NCI-H1436 (cell line): ENCODE results near the gene WNT7B.

Experiments used
- DNase-seq: peaks from one replicate; lab custom pipeline; 2025; lab: John Stamatoyannopoulos, UW

The WNT7B gene

DNA sequence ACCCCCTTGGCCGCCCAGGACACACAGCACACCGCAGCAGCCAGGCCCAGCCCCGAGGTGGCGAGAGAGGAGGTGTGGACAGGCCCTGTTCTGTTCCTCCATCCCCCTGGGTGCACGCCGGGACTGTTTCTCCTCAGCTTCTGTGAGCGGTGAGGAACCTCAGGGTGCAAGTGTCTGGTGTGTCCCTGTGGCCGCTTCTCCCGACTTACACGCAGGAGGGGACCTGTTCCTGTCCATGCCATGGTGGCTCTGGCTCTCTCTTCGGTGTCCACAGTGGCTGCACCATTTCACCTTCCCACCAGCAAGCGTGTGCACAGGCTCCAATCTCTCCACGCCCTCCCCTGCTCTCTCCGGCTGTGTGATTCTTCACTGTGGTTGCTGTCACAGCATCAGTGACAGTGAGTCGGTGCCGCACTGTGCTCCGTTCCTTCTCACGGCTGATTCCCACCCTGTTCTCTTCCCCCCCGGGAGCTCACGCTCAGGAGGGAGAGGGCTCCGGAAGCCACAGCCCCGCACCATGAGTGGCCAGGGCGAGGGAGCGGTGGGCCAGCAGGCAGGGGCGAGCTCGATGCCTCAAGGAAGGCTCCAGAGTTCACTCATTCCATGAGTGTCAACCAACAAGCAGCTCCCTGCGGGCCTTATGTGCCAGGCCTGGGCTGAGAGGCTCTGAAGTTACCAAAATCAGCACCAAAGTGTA is 18.6 kb upstream of the WNT7B start:
- no peak for DNase-seq

GRCh38 chr22:45994491-45995404 is 17.8 kb upstream of the WNT7B start:
- peak; percentile 62 for DNase-seq

DNA sequence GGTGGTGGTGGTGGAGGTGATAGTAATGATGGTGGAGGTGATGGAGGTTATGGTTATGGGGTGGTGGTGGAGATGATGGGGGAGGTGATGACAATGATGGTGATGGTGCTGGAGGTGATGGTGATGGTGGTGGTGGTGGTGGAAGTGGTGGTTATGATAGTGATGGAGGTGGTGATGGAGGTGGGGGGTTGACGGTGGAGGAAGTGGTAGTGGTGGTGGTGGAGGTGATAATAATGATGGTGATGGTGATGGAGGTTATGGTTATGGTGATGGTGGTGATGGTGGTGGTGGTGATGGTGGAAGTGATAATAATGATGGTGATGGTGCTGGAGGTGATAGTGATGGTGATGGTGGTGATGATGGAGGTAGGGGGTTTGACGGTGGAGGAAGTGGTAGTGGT is 16.9 kb upstream of the WNT7B start:
- no peak for DNase-seq

- no peak for DNase-seq
These were observed 16.3 kb upstream of the WNT7B start for GRCh38 chr22:45993143-45993692.

- DNase-seq, result no peak
These were observed 15.8 kb upstream of the WNT7B start for GRCh38 chr22:45992737-45993136.

GRCh38 chr22:45991098-45991497 is 14.1 kb upstream of the WNT7B start:
- DNase-seq, result no peak

DNA sequence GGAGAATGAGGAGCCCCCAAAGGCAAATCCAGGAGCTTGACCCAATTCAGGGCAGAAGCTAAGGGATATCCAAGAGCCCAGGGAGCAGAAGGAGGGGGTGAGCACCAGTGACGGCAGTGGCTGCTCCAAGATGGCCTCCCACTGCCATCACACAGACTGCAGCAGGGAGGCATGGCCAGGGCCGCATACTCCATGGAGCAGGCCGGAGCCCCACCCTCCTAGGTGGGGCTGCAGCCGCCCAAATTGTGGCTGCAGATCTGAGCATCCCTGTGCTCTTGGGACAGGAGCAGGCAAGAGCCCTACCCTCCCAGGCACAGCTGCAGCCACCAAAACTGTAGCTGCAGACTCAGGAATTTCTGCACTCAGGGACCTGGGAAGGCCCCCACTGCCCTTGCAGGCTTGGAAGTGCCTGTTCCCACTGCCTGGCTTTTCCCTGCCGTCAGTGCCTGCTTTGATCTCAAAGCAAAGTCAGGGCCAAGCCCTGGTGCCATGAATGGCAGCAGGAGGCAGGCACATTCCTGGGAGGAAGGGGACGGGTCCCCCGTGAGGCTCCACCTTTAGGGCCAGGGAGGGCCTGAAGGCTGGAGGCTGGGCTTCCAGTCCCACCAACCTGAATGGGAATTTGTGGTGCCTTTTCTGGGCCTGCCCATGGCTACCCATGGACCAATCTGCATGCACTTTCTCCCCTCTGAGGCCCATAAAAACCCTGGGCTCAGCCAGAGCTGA is 10.3 kb upstream of the WNT7B start:
- no peak for DNase-seq

DNA sequence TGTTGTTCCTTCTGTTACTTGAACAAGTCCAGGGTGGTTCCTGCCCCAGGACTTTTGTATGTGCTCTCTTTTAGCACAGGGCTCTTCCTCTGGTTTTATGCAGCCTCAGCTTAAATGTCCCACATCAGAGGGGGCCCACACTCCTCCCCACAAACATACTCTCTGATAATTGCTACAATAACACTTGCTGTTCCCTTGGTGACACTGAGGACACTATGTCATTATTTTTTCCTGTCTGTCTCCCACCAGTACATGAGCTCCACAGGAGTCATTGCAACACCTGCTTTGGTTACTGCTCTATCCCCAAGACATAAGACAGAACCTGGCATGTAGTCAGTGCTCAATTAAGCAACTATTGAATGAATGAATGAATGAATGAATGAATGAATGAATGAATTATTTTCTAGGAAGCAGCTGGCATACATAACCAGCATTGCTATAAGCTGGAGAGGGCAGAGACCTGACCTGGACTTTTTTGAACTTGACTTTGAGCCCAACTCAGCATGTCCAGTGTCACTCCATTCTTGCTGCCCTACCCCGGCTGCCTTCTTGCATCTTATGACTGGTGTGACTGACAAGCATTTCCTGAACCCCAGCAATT is 7.5 kb upstream of the WNT7B start:
- no peak for DNase-seq

DNA sequence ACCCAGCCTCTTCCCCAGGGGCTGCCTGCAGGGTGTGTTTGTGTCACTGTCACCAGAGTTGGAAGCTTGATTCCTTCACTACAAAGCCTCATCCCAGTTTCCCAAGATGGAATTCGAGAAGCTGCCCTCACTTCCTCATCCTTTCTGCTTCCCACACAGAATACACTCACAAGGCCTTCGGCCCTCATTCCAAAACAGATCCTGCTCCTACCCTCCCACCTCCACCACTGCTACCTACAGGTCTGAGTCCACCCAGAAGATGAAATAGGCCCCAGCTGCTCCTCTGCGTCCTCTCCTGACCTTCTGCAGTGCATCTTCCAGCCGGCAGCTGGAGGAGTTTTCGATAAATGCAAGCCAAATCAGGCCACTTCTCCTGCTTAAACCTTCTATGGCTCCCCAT is 6.8 kb upstream of the WNT7B start:
- DNase-seq, result no peak

DNA sequence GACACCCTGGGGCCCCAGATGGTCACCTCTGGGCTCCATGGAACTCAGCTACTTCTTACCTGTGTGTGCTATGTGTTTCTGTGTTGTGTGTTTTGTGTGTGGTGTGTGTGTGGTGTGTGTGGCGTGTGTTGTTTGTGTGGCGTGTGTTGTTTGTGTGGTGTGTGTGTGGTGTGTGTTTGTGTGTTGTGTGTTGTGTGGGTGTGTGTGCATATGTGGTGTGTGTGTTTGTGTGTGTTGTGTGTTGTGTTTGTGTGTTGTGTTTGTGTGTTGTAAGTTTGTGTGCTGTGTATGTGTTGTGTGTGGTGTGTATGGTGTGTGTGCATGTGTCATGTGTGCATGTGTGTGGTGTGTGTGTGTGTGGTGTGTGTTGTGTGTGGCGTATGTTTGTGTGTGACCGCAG is 3.8 kb upstream of the WNT7B start:
- no peak for DNase-seq

GRCh38 chr22:45980268-45980570 is 3.3 kb upstream of the WNT7B start:
- no peak for DNase-seq

DNA sequence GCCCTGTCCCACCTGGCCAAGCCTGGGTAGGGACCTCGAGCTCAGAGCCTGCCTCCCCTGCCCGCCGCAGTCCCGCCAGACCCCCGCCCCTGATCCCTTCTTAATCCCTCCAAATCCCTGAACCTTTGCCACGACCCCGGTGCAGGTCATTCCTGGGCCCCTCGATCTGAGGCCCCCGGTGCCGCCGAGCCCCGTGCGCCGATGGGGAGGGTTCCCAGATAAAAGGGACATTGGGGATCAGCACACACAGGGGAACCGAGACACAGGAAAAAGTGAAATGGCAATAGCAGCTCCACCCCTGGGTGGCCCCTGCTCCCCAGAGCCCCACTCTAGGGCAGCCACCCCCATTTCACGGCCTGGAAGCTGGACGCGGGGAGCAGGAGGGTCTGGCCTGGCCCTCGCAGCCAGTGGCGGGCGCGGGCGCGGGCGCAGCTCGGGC is 1.3 kb upstream of the WNT7B start:
- DNase-seq, result no peak

- DNase-seq, result no peak
These were observed 751 bp upstream of the WNT7B start for GRCh38 chr22:45977551-45978274.

DNA sequence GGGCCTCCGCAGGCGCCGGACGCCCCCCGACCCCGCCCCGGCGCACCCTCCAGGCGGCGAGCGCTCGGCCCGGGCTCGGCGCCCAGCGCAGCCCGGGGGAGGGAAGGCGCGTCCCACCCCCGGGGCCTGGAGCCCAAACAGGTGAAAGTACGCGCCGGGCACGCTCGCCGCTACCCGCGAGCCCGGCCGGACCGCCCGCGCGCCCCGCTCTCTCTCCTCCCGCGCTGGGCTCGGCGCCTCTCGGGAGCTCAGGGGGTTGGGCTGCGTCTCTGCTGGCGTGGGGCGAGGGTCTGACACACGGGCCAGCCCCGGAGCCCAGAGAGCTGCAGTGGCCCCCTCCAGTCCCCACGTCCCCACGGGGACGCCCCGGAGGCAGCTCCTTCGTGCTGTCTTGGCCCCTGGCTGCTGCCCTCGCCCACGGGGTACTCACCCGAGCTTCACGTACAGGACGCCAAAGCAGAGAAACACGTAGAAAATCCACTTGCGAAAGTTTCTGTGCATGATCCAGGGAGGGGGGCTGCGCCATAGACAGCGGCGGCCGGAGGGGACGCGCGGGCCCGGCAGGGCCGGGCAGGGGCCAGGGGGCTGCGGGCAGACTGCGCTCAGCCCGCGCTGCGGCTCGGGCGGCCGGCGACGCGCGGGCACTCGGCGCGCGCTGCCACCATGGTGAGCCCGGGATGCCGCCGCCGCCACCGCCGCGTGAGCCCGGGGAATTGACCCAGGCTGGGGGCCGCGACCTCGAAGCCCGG is 534 bp downstream of the WNT7B start:
- DNase-seq, result no peak

- DNase-seq, result no peak
These were observed 1.5 kb downstream of the WNT7B start for GRCh38 chr22:45975164-45976161.

DNA sequence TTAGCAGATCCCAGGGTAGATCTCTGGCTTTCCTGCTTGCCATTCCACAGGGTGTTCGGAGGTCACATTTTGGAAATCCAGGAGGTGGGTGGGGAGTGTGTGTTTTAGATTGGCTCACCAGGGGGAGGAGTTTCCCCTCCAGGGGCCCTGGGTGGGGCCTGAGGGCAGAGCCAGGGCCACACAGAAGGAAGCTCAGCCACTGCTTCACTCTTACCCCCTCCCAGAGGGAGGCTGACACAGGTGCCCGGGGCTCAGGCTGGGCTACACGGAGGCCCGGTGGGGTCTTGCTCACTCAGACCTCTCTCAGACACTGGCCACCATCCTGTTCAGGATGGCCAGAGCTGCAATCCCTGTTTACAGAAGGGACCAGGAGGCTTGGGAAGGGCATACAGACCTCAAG is 2.5 kb downstream of the WNT7B start:
- DNase-seq, result no peak

DNA sequence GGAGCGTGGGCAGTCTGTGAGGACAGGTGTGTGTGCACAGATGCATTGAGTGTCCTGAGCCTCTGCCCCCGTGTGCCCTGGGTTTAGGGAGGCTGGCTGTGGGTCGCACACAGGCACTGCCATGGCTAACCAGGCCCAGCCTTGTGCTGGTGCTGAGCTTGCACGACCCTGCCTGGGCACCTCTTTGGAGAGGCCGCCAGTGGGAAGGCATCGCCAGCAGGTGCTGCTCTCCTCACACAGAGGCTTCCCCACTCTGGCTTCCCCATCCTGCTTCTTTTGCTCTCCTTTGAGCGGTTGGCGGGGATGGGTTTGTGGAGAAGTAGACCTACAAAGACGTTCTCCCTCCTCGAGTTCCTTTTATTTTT is 4.1 kb downstream of the WNT7B start:
- DNase-seq, result no peak

DNA sequence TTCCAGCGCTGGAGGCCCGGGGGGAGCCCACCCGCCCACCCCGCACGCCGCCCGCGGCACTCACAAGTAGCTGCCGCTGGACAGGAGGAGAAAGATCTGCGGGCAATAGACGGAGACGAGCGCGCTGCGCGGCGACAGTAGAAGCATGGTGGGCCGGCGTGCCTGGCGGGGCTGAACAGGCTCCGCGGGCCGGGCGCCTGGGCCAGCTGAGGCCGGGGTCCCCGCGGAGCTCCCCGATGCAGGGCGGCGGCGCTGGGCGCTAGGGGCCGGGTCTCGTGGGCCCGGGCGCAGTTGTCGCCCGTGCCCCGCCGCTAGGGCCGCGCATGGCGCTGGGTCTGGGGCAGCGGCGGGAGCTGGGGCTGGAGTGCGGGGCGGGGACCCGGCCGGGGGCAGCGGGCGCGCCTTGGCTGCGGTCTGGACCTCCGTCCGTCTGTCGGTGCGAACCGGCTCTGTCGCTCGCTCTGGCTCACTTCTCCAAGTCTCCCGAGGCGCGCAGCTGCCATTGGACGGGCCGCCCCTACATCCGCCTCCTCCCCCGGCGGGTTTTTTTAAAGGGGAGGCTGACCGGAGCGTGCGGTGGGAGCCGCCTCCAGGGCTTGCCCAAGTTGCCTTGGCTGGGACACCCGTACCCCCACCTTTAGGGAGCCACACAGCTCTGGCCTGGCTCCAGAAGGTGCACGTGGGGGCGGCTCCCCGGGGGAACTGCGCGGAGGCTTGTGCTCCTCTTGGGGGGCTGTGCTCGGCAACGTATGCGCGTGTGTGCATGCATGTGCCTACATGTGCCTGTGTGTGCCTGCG is 4.7 kb downstream of the WNT7B start:
- DNase-seq, result no peak
